Smooth muscle cell (in vitro differentiated cells): ENCODE data around the gene NEMF. TPM values are rescaled to one million over a fixed set of nuclear protein-coding genes. Genes with fewer than 3 reads are reported as not detected.

Experiments
- DNase-seq: peaks from one replicate; lab custom pipeline; 2025; ENCODE audit not compliant: unreplicated experiment; lab: John Stamatoyannopoulos, UW
- H2AFZ ChIP-seq: fragments of 200-600 bp; sonication (generic); 2 replicates; pipeline ENCODE4 v1.6.0; 2016; ENCODE audit warnings: antibody characterized with exemption, low read depth, mild to moderate bottlenecking
- H3F3A ChIP-seq: fragments of 200-600 bp; sonication (generic); 2 replicates; pipeline ENCODE4 v1.6.0; 2017; ENCODE audit warnings: antibody characterized with exemption, low read depth
- H3K27ac ChIP-seq: fragments of 200-600 bp; sonication (generic); 2 replicates; pipeline ENCODE4 v1.5.1; 2016; ENCODE audit warnings: low read depth, mild to moderate bottlenecking
- H3K27me3 ChIP-seq: fragments of 200-600 bp; sonication (generic); 2 replicates; pipeline ENCODE4 v1.6.1; 2016; ENCODE audit warnings: low read depth, mild to moderate bottlenecking
- H3K36me3 ChIP-seq: fragments of 200-600 bp; sonication (generic); 2 replicates; pipeline ENCODE4 v1.5.1; 2016; ENCODE audit warnings: low read depth
- H3K4me1 ChIP-seq: fragments of 200-600 bp; sonication (generic); 2 replicates; pipeline ENCODE4 v1.5.1; 2016; ENCODE audit warnings: low read depth
- H3K4me2 ChIP-seq: fragments of 200-600 bp; sonication (generic); 2 replicates; pipeline ENCODE4 v1.6.0; 2016; ENCODE audit warnings: mild to moderate bottlenecking
- H3K4me3 ChIP-seq: fragments of 200-600 bp; sonication (generic); 2 replicates; pipeline ENCODE4 v1.5.1; 2016; ENCODE audit warnings: mild to moderate bottlenecking
- H3K79me2 ChIP-seq: fragments of 200-600 bp; sonication (generic); 2 replicates; pipeline ENCODE4 v1.6.0; 2016; ENCODE audit warnings: low read depth, mild to moderate bottlenecking
- H3K9ac ChIP-seq: fragments of 200-600 bp; sonication (generic); 2 replicates; pipeline ENCODE4 v1.6.0; 2016; ENCODE audit warnings: low read depth
- H3K9me3 ChIP-seq: fragments of 200-600 bp; sonication (generic); replicated peaks from 2 replicates; pipeline ENCODE4 v1.5.1; 2016; ENCODE audit warnings: low read depth
- H4K20me1 ChIP-seq: fragments of 200-600 bp; sonication (generic); 2 replicates; pipeline ENCODE4 v1.6.0; 2016; ENCODE audit warnings: low read depth
- CTCF ChIP-seq: fragments of 200-600 bp; sonication (generic); IDR thresholded peaks from 2 replicates; pipeline ENCODE4 v1.5.1; 2017; ENCODE audit warnings: borderline replicate concordance, mild to moderate bottlenecking, antibody characterized with exemption; ENCODE audit not compliant: insufficient read depth, poor library complexity, severe bottlenecking
- WGBS: methylation state at CpG from one replicate; pipeline ENCODE4 v1.1.7; 2016; ENCODE audit warnings: low lambda C conversion rate; 5-methylcytosine and 5-hydroxymethylcytosine counted together
- polyA plus RNA-seq: library from polyadenylated mRNA; unstranded; fragments of >200 nt; fragmentation: Nextera tagmentation; extraction: Ambion mirVana; gene quantifications from 2 replicates; pipeline ENCODE4 v1.2.1, GENCODE V29; 2016
- total RNA-seq: library from RNA; depleted of rRNA; stranded (reverse); fragments of >200 nt; gene quantifications from 2 replicates; pipeline ENCODE4 v1.2.3, GENCODE V29; 2014

The NEMF gene
- total and polyA plus RNA-seq, 2 experiments from 2014 or later: 41.2 TPM

GRCh38 chr14:49870908-49871307, 18.3 kb upstream of the NEMF start:
- Histone ChIP-seq H3K79me2 (no peaks in the 10 kb centered on the region), H3F3A (peaks cover under 1% of the 10 kb centered on the region), H4K20me1 (no peaks in the 10 kb centered on the region), H3K4me1 (peaks cover 3% of the 10 kb centered on the region), H3K36me3 (no peaks in the 10 kb centered on the region), H3K9me3 (no peaks in the 10 kb centered on the region), H3K27ac (no peak overlapping the region), H3K27me3 (no peaks in the 10 kb centered on the region), H3K4me3 (no peak overlapping the region), H3K4me2 (no peak overlapping the region), H3K9ac (no peak overlapping the region), H2AFZ (no peak overlapping the region)
- no peak for DNase-seq
- no peak for TF ChIP-seq CTCF
- WGBS: 96% methylated on average over 6 of the region's 6 CpGs

- Histone ChIP-seq H3K36me3 (no peaks in the 10 kb centered on the region), H3K27ac (peak overlapping the region; percentile 48), H4K20me1 (no peaks in the 10 kb centered on the region), H3K4me3 (peak overlapping the region; percentile 59), H3K9me3 (no peaks in the 10 kb centered on the region), H2AFZ (peak overlapping the region; percentile 81), H3K27me3 (no peaks in the 10 kb centered on the region), H3F3A (peaks cover 8% of the 10 kb centered on the region), H3K4me1 (peaks cover 6% of the 10 kb centered on the region), H3K79me2 (no peaks in the 10 kb centered on the region), H3K9ac (peak overlapping the region; percentile 65), H3K4me2 (peak overlapping the region; percentile 89)
- no peak for DNase-seq
- no peak for TF ChIP-seq CTCF
- WGBS: 87% methylated on average over 5 of the region's 5 CpGs
Observed at GRCh38 chr14:49868720-49869114, 16.1 kb upstream of the NEMF start.

GRCh38 chr14:49867831-49868719, 15.5 kb upstream of the NEMF start:
- peak overlapping the region; percentile 77 for H3K9ac ChIP-seq
- H3K79me2 ChIP-seq: no peaks in the 10 kb centered on the region
- H3K4me2 ChIP-seq: peak overlapping the region; percentile 89
- H3K4me1 ChIP-seq: peaks cover 6% of the 10 kb centered on the region
- no peak for TF ChIP-seq CTCF
- no peaks in the 10 kb centered on the region for H3K9me3 ChIP-seq
- no peaks in the 10 kb centered on the region for H3K36me3 ChIP-seq
- peak overlapping the region; percentile 81 for H2AFZ ChIP-seq
- DNase-seq: peak; percentile 89
- H3K4me3 ChIP-seq: peak overlapping the region; percentile 59
- WGBS: 3% methylated on average over 42 of the region's 57 CpGs
- H3K27me3 ChIP-seq: no peaks in the 10 kb centered on the region
- H4K20me1 ChIP-seq: no peaks in the 10 kb centered on the region
- peak overlapping the region; percentile 64 for H3K27ac ChIP-seq
- peaks cover 8% of the 10 kb centered on the region for H3F3A ChIP-seq
